ENCODE measurements around the gene TWIST1.

The TWIST1 gene

GRCh38 chr7:19117091-19117869 lies at the start of gene TWIST1:
Gene TWIST1, minus strand, starts transcription at chr7:19117636. Its CDS starts 315 bp downstream, at chr7:19117321.
- peak; percentile 8 for DNase-seq

- no peak for DNase-seq
Observed at GRCh38 chr7:19161671-19162070, 44.2 kb upstream of the TWIST1 start.

- no peak for DNase-seq
Observed at GRCh38 chr7:19146699-19147098, 29.3 kb upstream of the TWIST1 start.

- DNase-seq: no peak
Observed at GRCh38 chr7:19145434-19146115, 28.1 kb upstream of the TWIST1 start.

- no peak for DNase-seq
Observed at GRCh38 chr7:19144661-19145433, 27.4 kb upstream of the TWIST1 start, which contains the start of gene FERD3L. Gene FERD3L, minus strand, starts transcription at chr7:19145421. Its CDS starts 59 bp downstream, at chr7:19145362.

- no peak for DNase-seq
Observed at GRCh38 chr7:19143881-19144574, 26.6 kb upstream of the TWIST1 start.

GRCh38 chr7:19139706-19140327 lies 22.4 kb upstream of the TWIST1 start:
- DNase-seq: no peak

GRCh38 chr7:19133886-19134285 lies 16.4 kb upstream of the TWIST1 start:
- DNase-seq: no peak

- no peak for DNase-seq
Observed at GRCh38 chr7:19133390-19133789, 16.0 kb upstream of the TWIST1 start.

GRCh38 chr7:19128856-19129255 lies 11.4 kb upstream of the TWIST1 start:
- DNase-seq: no peak

GRCh38 chr7:19121977-19122588 lies 4.6 kb upstream of the TWIST1 start:
- no peak for DNase-seq

- DNase-seq: no peak
Observed at GRCh38 chr7:19119870-19120486, 2.5 kb upstream of the TWIST1 start.

GRCh38 chr7:19119372-19119771 lies 1.9 kb upstream of the TWIST1 start:
- DNase-seq: no peak

- DNase-seq: no peak
Observed at GRCh38 chr7:19118636-19119371, 1.4 kb upstream of the TWIST1 start.

GRCh38 chr7:19117870-19118608 lies 603 bp upstream of the TWIST1 start:
- DNase-seq: no peak

GRCh38 chr7:19116121-19117090 lies 1.0 kb downstream of the TWIST1 start:
- peak; percentile 7 for DNase-seq

- DNase-seq: no peak
Observed at GRCh38 chr7:19114551-19114855, 2.9 kb downstream of the TWIST1 start.

GRCh38 chr7:19113855-19114550 lies 3.4 kb downstream of the TWIST1 start:
- no peak for DNase-seq

Measured in stimulated activated CD4-positive, alpha-beta T cell treated with anti-CD3 and anti-CD28 coated beads, Interleukin-15, amount 100 ng/mL, for 24 hours (primary cell).